HepG2 (cell line): ENCODE data around the gene RIOK3. TPM values are rescaled to one million over a fixed set of nuclear protein-coding genes. Genes with fewer than 3 reads are reported as not detected.

Source experiments
- ELF4 ChIP-seq: sonication (generic); formaldehyde crosslinking; IDR thresholded peaks from 2 replicates; pipeline ENCODE4 v1.5.0; 2020; ENCODE audit warnings: missing genetic modification reagents, mild to moderate bottlenecking, moderate library complexity, borderline replicate concordance
- TAF1 ChIP-seq: sonication (generic); formaldehyde crosslinking; IDR thresholded peaks from 2 replicates; pipeline ENCODE4 v1.4.0; 2020; ENCODE audit warnings: missing genetic modification reagents
- ZNF547 ChIP-seq: sonication (generic); formaldehyde crosslinking; IDR thresholded peaks from 2 replicates; pipeline ENCODE4 v1.5.1; 2020; ENCODE audit warnings: mild to moderate bottlenecking, missing genetic modification reagents
- ZNF615 ChIP-seq: sonication (generic); formaldehyde crosslinking; IDR thresholded peaks from 2 replicates; pipeline ENCODE4 v1.5.0; 2020; ENCODE audit warnings: mild to moderate bottlenecking, missing genetic modification reagents, borderline replicate concordance
- polyA plus RNA-seq, 8 experiments: library from polyadenylated mRNA; depleted of rRNA in 3 of 8; stranded (reverse) in 7 of 8; unstranded in 1 of 8; fragments of >200 nt; fragmentation: Illumina TruSeq in 4 of 8; extraction: Trizol in 4 of 8; gene quantifications; 2 replicates each; pipeline versions ENCODE4 v1.2.1 to v1.2.3, GENCODE V29; 2011 to 2016; ENCODE audit warnings: low read depth in 4 of 8, missing spikeins in 1 of 8, mixed read lengths in 1 of 8; ENCODE audit not compliant: insufficient read depth in 1 of 8
- total RNA-seq, 5 experiments: library from RNA; depleted of rRNA; stranded (reverse); fragments of >200 nt; fragmentation: Illumina TruSeq; extraction: Trizol; gene quantifications; 2 replicates each; pipeline ENCODE4 v1.2.3, GENCODE V29; 2016; ENCODE audit warnings: low read depth in 1 of 5
- TF ChIP-seq, protein P1 (sequence below): sonication (generic); formaldehyde crosslinking; IDR thresholded peaks from 2 replicates; pipeline ENCODE4 v1.4.0; 2020; ENCODE audit warnings: missing genetic modification reagents, borderline replicate concordance
- TF ChIP-seq, protein P2 (sequence below): IDR thresholded peaks from 2 replicates; pipeline ENCODE4 v1.6.1; 2016; ENCODE audit warnings: missing compliant biosample characterization, missing genetic modification reagents, borderline replicate concordance
- TF ChIP-seq, protein P3 (sequence below): sonication (generic); formaldehyde crosslinking; IDR thresholded peaks from 2 replicates; pipeline ENCODE4 v1.9.0; 2021; ENCODE audit warnings: mild to moderate bottlenecking, missing genetic modification reagents
- TF ChIP-seq, protein P4 (sequence below): sonication (generic); formaldehyde crosslinking; conservative IDR thresholded peaks from 2 replicates; pipeline ENCODE4 v1.8.0; 2022; ENCODE audit warnings: missing genetic modification reagents
- TF ChIP-seq, protein P5 (sequence below): sonication (generic); formaldehyde crosslinking; IDR thresholded peaks from 2 replicates; pipeline ENCODE4 v1.4.0; 2020; ENCODE audit warnings: missing genetic modification reagents
- TF ChIP-seq, protein P6 (sequence below): IDR thresholded peaks from 2 replicates; pipeline ENCODE4 v1.6.1; 2018; ENCODE audit warnings: missing genetic modification reagents, mild to moderate bottlenecking, missing compliant biosample characterization
- TF ChIP-seq, protein P7 (sequence below): sonication (generic); formaldehyde crosslinking; IDR thresholded peaks from 2 replicates; pipeline ENCODE4 v1.4.0; 2020; ENCODE audit warnings: mild to moderate bottlenecking, missing genetic modification reagents

Gene RIOK3
- total and polyA plus RNA-seq, 2 of the 13 experiments (the other 11 are each of a cell fraction or from before 2014, with no cell fraction given): 26.7 to 36.0 TPM

DNA sequence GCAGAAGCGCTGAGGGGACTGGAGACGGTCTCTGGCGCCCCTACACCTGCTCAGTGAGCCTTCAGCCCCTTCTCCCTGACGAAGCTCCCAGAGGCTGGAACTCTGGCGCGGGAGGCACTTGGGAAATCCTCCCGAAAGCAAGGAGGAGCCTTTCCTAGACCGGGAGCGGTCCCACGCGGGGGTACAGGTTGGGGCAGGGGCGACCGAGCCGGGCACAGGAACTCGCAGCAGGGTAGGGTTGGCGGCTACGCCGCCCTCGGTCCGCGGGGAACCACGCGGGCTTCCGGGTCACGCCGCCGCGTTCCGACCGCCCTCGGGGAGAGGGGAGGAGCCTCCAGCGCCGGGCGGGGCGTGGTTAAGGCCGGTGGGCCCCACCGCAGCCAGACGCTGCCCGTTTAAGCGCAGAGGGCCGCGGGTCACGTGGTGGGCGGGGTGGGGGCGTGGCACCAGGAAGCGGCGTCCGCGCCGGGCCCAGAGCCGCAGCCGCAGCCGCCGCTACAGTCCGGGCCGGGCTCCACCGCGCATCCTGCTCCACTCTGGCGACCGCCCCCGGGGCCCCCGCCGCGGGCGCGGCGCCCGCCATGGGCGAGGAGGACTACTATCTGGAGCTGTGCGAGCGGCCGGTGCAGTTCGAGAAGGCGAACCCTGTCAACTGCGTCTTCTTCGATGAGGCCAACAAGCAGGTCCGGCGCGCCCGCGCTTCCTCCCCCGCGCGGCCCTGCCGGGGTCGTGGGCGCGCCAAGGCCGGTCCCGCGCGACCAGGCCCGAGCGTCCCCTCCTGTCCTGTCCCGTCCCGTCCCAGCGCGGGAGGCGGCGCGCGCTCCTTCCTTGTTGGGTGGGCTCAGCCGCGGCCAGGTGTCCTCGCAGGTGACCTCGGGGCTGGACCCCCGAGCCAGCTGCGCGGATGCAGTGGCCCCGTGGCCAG lies 50.2 kb downstream of the RIOK3 start, which contains the start of gene RMC1 (continued):
- TF ChIP-seq, protein P1, sequence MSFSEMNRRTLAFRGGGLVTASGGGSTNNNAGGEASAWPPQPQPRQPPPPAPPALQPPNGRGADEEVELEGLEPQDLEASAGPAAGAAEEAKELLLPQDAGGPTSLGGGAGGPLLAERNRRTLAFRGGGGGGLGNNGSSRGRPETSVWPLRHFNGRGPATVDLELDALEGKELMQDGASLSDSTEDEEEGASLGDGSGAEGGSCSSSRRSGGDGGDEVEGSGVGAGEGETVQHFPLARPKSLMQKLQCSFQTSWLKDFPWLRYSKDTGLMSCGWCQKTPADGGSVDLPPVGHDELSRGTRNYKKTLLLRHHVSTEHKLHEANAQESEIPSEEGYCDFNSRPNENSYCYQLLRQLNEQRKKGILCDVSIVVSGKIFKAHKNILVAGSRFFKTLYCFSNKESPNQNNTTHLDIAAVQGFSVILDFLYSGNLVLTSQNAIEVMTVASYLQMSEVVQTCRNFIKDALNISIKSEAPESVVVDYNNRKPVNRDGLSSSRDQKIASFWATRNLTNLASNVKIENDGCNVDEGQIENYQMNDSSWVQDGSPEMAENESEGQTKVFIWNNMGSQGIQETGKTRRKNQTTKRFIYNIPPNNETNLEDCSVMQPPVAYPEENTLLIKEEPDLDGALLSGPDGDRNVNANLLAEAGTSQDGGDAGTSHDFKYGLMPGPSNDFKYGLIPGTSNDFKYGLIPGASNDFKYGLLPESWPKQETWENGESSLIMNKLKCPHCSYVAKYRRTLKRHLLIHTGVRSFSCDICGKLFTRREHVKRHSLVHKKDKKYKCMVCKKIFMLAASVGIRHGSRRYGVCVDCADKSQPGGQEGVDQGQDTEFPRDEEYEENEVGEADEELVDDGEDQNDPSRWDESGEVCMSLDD (CRISPR knock-in tag): no peak
- TF ChIP-seq, protein P2, sequence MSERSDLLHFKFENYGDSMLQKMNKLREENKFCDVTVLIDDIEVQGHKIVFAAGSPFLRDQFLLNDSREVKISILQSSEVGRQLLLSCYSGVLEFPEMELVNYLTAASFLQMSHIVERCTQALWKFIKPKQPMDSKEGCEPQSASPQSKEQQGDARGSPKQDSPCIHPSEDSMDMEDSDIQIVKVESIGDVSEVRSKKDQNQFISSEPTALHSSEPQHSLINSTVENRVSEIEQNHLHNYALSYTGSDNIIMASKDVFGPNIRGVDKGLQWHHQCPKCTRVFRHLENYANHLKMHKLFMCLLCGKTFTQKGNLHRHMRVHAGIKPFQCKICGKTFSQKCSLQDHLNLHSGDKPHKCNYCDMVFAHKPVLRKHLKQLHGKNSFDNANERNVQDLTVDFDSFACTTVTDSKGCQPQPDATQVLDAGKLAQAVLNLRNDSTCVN: no peak
- TF ChIP-seq, protein P3, sequence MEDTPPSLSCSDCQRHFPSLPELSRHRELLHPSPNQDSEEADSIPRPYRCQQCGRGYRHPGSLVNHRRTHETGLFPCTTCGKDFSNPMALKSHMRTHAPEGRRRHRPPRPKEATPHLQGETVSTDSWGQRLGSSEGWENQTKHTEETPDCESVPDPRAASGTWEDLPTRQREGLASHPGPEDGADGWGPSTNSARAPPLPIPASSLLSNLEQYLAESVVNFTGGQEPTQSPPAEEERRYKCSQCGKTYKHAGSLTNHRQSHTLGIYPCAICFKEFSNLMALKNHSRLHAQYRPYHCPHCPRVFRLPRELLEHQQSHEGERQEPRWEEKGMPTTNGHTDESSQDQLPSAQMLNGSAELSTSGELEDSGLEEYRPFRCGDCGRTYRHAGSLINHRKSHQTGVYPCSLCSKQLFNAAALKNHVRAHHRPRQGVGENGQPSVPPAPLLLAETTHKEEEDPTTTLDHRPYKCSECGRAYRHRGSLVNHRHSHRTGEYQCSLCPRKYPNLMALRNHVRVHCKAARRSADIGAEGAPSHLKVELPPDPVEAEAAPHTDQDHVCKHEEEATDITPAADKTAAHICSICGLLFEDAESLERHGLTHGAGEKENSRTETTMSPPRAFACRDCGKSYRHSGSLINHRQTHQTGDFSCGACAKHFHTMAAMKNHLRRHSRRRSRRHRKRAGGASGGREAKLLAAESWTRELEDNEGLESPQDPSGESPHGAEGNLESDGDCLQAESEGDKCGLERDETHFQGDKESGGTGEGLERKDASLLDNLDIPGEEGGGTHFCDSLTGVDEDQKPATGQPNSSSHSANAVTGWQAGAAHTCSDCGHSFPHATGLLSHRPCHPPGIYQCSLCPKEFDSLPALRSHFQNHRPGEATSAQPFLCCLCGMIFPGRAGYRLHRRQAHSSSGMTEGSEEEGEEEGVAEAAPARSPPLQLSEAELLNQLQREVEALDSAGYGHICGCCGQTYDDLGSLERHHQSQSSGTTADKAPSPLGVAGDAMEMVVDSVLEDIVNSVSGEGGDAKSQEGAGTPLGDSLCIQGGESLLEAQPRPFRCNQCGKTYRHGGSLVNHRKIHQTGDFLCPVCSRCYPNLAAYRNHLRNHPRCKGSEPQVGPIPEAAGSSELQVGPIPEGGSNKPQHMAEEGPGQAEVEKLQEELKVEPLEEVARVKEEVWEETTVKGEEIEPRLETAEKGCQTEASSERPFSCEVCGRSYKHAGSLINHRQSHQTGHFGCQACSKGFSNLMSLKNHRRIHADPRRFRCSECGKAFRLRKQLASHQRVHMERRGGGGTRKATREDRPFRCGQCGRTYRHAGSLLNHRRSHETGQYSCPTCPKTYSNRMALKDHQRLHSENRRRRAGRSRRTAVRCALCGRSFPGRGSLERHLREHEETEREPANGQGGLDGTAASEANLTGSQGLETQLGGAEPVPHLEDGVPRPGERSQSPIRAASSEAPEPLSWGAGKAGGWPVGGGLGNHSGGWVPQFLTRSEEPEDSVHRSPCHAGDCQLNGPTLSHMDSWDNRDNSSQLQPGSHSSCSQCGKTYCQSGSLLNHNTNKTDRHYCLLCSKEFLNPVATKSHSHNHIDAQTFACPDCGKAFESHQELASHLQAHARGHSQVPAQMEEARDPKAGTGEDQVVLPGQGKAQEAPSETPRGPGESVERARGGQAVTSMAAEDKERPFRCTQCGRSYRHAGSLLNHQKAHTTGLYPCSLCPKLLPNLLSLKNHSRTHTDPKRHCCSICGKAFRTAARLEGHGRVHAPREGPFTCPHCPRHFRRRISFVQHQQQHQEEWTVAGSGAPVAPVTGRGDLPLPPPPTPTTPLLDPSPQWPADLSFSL (CRISPR knock-in tag): no peak
- TF ChIP-seq, protein P4, sequence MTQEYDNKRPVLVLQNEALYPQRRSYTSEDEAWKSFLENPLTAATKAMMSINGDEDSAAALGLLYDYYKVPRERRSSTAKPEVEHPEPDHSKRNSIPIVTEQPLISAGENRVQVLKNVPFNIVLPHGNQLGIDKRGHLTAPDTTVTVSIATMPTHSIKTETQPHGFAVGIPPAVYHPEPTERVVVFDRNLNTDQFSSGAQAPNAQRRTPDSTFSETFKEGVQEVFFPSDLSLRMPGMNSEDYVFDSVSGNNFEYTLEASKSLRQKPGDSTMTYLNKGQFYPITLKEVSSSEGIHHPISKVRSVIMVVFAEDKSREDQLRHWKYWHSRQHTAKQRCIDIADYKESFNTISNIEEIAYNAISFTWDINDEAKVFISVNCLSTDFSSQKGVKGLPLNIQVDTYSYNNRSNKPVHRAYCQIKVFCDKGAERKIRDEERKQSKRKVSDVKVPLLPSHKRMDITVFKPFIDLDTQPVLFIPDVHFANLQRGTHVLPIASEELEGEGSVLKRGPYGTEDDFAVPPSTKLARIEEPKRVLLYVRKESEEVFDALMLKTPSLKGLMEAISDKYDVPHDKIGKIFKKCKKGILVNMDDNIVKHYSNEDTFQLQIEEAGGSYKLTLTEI: no peak
- TF ChIP-seq TAF1 (CRISPR knock-in tag) (peak; percentile 75; the same call in 1 of the 2 replicates), ELF4 (CRISPR knock-in tag) (peak; percentile 78; the same call in 1 of the 2 replicates), ZNF615 (CRISPR knock-in tag) (no peak), ZNF547 (CRISPR knock-in tag) (no peak; the same call in none of the 2 replicates)
- TF ChIP-seq, protein P5, sequence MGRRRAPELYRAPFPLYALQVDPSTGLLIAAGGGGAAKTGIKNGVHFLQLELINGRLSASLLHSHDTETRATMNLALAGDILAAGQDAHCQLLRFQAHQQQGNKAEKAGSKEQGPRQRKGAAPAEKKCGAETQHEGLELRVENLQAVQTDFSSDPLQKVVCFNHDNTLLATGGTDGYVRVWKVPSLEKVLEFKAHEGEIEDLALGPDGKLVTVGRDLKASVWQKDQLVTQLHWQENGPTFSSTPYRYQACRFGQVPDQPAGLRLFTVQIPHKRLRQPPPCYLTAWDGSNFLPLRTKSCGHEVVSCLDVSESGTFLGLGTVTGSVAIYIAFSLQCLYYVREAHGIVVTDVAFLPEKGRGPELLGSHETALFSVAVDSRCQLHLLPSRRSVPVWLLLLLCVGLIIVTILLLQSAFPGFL (CRISPR knock-in tag): no peak
- TF ChIP-seq, protein P6, sequence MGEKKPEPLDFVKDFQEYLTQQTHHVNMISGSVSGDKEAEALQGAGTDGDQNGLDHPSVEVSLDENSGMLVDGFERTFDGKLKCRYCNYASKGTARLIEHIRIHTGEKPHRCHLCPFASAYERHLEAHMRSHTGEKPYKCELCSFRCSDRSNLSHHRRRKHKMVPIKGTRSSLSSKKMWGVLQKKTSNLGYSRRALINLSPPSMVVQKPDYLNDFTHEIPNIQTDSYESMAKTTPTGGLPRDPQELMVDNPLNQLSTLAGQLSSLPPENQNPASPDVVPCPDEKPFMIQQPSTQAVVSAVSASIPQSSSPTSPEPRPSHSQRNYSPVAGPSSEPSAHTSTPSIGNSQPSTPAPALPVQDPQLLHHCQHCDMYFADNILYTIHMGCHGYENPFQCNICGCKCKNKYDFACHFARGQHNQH: peak; percentile 75
- TF ChIP-seq, protein P7, sequence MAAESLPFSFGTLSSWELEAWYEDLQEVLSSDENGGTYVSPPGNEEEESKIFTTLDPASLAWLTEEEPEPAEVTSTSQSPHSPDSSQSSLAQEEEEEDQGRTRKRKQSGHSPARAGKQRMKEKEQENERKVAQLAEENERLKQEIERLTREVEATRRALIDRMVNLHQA (CRISPR knock-in tag): no peak
